ENCODE data around the gene ERCC4.

DNA sequence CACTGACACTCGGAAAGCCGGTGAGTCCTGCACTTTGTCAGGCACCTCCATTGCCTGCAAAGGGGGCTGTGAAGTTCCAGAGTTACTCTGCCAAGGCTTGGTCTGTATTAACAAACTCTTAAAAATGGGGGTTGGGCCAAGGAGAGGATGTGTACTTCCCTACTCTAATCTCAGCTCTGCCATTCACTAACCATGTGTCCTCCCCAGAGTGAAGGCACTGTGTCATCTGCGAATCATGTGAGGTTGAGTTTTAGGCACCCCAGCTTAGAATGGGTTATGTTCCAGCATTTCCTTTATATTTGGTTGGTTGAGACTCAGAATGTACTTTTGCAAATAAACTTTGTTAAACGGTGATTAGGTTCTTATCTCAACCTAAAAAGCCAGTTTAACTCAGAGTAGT is 24.9 kb downstream of the ERCC4 start:
- no peak for TF ChIP-seq YY1 (IDR thresholded peaks at IDR 0.05; ENCODE audit: insufficient read depth, insufficient read length)
- TF ChIP-seq ZNF274 (IDR thresholded peaks at IDR 0.05; ENCODE audit: low read depth, low read length) = no peak

Measured in NT2/D1 (cell line).